Measurements from ENCODE around the gene KATNB1.

The KATNB1 gene

DNA sequence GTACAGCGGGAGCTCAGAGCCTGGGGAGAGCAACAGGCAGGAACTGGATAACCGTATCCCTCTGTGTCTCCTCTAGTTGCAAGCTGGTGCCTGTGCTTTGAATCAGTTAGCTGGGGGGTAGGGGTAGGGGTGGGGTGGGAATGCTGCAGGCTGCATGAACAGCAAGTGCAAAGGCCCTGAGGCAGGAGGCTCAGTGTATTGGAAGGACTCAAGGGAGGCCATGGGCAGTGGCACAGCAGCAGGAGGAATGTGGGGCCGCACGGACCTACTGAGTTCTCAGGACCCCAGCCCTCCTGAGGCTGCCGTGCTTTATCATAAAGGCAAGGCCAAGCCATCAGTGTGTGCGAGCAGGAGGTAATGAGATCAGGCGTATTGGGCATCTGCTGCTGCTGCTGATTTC, 3.3 kb downstream of the KATNB1 start:
- TF ChIP-seq, protein P1, sequence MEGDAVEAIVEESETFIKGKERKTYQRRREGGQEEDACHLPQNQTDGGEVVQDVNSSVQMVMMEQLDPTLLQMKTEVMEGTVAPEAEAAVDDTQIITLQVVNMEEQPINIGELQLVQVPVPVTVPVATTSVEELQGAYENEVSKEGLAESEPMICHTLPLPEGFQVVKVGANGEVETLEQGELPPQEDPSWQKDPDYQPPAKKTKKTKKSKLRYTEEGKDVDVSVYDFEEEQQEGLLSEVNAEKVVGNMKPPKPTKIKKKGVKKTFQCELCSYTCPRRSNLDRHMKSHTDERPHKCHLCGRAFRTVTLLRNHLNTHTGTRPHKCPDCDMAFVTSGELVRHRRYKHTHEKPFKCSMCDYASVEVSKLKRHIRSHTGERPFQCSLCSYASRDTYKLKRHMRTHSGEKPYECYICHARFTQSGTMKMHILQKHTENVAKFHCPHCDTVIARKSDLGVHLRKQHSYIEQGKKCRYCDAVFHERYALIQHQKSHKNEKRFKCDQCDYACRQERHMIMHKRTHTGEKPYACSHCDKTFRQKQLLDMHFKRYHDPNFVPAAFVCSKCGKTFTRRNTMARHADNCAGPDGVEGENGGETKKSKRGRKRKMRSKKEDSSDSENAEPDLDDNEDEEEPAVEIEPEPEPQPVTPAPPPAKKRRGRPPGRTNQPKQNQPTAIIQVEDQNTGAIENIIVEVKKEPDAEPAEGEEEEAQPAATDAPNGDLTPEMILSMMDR (IDR thresholded peaks at IDR 0.05; ENCODE audit: borderline replicate concordance, insufficient read depth, low read depth, low read length), result no peak
- no peak overlapping the region for H3K4me3 ChIP-seq (ENCODE audit: low read depth, low read length)

DNA sequence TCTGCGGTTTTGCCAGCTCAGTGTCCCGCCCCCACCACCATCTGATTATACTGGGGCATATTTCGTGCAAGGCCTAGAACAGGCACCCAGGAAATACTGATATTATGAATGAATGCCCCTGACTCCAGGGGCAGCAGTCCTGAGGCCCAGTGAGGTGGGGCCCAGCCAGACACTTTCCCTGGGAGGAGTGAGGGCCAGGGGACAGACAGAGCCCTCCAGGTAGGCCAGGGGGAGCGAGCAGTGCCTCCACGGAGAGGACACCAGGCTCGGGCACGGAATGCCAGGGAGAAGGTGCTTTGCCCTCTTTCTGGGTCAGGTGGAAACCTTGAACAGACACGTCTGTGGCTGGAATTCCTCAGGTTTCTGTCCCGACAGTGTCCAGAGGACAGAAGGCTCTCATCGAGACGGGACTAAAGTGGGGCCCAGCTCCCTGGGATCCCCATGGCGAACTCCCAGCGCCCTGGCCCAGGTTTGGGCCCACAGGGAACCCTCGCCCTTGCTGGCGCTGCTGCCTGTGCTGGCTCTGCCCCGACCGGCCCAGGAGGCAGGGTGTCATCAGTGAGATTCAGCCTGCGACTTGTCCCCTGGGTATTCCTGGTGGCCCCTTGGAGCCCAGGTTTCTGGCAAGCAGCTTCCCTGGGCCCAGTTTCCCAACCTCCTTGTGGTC, 4.3 kb downstream of the KATNB1 start:
- TF ChIP-seq, protein P1 (IDR thresholded peaks at IDR 0.05; ENCODE audit: borderline replicate concordance, insufficient read depth, low read depth, low read length), result no peak
- no peak overlapping the region for H3K4me3 ChIP-seq (ENCODE audit: low read depth, low read length)

DNA sequence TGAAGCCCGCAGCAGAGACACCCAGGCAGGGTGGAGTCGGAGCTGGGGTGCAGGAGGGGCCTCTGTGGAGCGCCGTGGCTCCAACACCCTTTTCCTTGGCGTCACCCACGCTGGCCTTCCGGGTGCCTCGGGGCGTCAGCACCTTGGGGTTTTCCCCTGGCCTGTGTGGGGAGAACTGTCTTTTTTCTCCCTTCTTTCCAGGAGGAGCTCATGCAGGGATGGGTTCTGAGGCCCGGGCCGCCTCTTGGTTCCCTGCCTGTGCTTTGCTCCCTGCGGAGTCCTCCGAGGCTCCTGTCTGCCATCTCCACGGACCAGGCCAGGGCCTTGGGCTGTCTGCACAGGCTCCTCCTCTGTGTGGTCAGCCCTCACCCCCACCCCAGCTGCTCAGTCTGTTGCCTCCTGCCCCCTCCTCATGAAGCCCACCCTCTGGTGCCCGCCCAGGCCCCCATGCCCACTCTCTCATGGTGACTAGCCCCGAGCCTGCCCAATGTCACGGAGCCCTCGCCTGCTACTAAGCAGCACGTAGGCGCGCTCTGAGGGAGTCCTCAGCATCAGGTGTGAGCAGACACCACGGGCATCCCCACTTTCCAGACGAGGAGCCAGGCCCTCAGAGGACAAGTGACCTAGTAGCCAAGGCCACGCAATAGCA, 5.0 kb downstream of the KATNB1 start:
- H3K4me3 ChIP-seq (ENCODE audit: low read depth, low read length), result no peak overlapping the region
- TF ChIP-seq, protein P1 (IDR thresholded peaks at IDR 0.05; ENCODE audit: borderline replicate concordance, insufficient read depth, low read depth, low read length), result no peak

DNA sequence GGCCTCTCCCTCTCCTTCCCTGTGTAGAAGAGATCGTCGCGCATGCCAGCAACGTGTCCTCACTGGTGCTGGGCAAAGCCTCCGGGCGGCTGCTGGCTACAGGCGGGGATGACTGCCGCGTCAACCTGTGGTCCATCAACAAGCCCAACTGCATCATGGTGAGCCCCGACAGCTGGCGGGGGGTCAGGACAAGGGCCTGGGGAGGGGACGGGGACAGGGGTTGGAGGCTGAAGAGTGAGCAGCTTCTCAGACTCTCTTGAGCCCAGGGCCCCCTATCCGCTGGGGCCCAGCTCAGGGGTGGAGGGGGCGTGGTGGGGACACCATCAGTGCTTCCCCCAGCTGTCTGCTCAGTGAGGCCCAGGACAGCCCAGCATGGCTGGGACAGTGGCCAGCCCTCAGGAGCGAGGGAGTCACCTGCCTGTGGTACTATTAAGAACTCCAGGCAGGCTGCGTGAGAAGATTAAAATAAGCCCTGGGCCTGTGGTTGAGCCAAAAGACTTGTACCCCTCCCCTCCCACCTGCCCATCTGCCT, 6.2 kb downstream of the KATNB1 start:
- H3K4me3 ChIP-seq (ENCODE audit: low read depth, low read length), result no peak overlapping the region
- TF ChIP-seq, protein P1 (IDR thresholded peaks at IDR 0.05; ENCODE audit: borderline replicate concordance, insufficient read depth, low read depth, low read length), result no peak

DNA sequence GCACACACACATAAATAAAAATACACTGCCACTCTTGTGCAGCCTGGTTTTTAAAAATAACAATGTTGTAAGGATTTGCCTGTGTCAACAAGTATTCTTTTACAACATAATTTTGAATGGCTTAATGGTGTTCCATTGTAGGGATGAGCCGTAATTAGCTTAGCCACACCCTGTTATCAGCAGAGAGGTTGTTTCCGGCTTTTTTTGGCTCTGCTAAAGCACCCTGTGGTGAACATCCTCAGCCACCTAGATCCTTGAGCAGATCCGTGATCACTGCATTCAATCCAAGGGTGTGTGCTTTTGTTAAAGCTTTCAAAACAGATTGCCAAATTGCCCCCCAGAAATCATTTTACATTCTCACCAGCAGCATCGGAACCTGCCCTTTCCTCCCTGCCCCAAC, 7.0 kb downstream of the KATNB1 start:
- TF ChIP-seq, protein P1 (IDR thresholded peaks at IDR 0.05; ENCODE audit: borderline replicate concordance, insufficient read depth, low read depth, low read length), result no peak
- H3K4me3 ChIP-seq (ENCODE audit: low read depth, low read length), result no peak overlapping the region

DNA sequence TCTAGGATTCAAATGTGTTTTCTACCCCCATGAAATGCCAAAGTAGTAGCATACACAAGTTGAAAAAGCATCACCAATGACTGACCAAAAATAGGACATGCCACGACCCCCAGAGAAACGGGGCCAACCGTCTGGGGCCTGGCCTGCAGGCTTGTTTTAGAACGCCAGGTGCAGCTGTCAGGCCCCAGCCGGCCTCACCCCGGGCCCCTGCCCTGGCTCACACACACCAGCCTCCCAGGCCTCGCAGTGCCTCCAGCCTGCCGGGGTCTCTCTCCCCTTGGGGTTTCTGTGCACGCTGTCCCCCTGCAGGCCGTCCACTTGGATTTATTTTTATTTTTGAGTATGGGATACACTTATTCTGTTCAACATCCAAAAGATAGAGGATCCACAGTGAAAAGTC, 7.9 kb downstream of the KATNB1 start:
- TF ChIP-seq, protein P1 (IDR thresholded peaks at IDR 0.05; ENCODE audit: borderline replicate concordance, insufficient read depth, low read depth, low read length), result no peak
- no peak overlapping the region for H3K4me3 ChIP-seq (ENCODE audit: low read depth, low read length)
